Stimulated activated CD4-positive, alpha-beta T cell treated with anti-CD3 and anti-CD28 coated beads, Interleukin-4, amount 100 ng/mL, for 1 hour (primary cell): Measurements from ENCODE around the gene WDR87.

Experiments
- DNase-seq: peaks from one replicate; pipeline ENCODE4 v3.0.0-alpha.2; 2020

Gene WDR87

GRCh38 chr19:37905946-37906868, at the start of gene WDR87:
Gene WDR87 (minus strand): TSS chr19:37906594. CDS start chr19:37898239, 8,355 bp downstream.
- DNase-seq: peak; percentile 45

- DNase-seq: no peak
Measured at GRCh38 chr19:37955986-37956385, 49.6 kb upstream of the WDR87 start.

DNA sequence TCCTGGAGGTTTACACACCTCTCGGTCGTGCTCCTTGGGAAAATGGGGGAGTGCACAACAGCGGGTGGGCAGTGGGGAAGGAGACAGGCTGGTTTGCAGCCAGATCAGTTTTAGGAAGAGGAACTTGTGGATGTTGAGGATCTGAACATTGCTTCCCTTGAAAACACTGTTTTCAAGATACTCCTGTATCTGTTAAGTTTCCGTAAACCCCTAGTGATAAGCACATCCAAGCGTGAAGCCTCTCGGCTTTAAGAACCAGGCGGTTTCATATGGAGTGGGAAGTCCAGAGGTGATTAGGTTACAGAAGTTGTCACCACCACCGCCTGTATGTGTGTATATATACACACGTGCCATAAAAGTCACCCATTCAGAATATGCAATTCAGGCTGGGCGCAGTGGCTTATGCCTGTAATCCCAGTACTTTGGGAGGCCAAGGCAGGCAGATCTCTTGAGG, 48.1 kb upstream of the WDR87 start:
- no peak for DNase-seq

GRCh38 chr19:37953918-37954303, 47.5 kb upstream of the WDR87 start:
- no peak for DNase-seq

GRCh38 chr19:37953171-37953917, 47.0 kb upstream of the WDR87 start:
- no peak for DNase-seq

DNA sequence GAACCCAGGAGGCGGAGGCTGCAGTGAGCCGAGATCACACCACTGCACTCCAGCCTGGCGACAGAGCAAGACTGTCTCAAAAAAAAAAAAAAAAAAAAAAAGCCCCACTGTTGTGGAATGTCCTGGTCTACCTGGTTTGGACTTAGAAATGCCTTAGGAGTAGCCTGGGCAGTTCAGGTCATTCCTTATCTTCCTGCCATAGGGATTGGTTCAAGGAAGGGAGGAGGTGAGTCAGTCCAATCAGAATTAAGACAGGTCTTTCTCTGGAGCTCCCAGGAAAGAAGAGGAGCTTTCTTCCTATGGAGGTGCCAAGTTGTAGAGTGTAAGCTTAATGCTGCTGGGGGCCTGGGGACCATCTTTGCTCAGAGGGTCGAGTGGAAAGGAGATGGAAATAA, 45.4 kb upstream of the WDR87 start:
- DNase-seq: no peak

DNA sequence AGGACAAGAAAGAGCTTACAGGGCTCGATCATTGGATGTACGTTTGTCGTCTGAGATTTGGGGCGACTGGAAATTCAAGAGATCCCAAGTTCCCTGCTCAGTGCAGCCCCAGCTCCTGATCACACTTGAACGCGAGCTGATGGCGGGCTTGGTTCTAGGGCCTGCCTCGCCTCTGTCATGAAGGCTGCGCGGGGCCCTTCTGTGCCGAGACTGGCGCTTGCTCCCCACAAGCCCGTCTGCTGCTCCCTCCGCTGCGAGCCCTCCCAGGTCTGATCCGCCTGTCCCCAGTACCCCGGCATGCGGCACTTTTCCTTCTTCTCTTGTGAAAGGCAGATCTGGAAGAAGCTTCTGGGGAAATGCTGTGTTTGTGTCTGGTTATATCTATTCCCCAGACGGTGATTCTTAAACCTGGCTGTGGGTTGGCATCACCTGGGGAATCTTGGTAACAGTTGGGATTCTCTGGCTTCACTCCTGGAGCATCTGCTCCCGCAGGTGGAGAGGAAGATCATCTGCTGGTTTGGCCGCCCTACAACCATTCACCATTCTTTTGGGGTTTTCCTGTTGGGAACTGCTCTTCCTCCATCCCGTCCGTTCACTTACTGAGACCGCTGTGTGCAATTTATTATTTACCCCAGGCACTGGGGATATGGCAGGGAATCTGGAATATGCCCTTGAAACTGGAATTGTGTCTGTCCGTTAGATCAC, 44.2 kb upstream of the WDR87 start:
- no peak for DNase-seq

DNA sequence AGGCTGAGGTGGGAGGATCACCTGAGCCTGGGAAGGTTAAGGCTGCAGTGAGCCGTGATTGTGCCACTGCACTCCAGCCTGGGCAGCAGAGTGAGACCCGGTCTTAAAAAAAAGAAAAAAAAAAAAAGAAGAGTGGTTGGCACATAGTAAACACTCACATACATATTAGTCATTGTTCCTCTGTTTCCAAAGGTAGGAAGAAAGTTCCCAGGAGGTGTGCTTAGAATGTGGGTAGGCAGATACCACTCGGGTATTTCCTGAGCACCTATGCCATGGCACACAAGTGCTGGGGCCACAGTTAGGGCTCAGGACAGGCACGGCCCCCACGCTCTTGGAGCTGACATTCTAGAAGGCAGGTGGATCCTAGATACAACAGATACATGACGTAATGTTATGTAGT, 42.0 kb upstream of the WDR87 start:
- DNase-seq: no peak

- no peak for DNase-seq
Measured at GRCh38 chr19:37947778-37948177, 41.4 kb upstream of the WDR87 start.

GRCh38 chr19:37946132-37946531, 39.7 kb upstream of the WDR87 start:
- no peak for DNase-seq

DNA sequence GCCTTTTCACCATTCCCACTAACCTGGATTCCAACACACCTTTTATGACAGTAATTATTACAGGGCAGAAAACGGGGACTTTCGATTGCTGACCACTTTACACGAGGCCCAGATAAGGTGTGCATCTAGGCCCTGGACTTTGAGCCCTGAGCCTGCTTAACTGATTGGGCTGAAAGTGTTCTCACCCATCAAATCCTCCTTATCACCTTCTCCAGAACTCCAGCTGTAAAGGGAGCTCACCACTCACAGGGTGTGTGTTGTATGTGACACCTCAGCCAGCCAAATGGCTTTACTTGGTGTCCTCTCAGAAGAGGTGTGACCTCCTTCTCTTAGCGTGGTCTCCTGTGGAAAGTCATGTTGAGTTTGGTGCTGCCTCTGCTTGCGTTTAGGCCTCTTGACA, 37.1 kb upstream of the WDR87 start:
- no peak for DNase-seq

DNA sequence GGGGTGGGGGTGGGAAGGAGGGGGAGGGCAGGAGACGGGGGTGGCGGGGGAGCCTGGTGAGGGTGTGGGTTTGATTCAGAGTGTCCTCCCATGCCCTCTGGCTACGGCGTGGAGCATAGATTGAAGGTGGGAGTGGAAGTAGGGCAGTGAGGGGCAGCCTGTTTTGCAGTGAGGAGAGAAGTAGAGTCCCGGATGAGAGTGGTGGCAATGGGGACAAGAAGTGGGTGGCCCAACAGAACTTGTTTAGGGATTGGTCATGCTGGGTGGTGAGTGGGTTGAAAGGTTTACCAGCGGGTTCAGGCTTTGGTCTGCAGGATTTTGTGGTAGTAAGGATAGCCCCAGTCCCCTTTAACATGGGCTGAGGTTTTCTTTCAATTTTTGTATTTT, 36.1 kb upstream of the WDR87 start:
- DNase-seq: no peak

- no peak for DNase-seq
Measured at GRCh38 chr19:37941782-37942515, 35.6 kb upstream of the WDR87 start.

- DNase-seq: no peak
Measured at GRCh38 chr19:37938353-37938752, 32.0 kb upstream of the WDR87 start.

GRCh38 chr19:37936886-37937285, 30.5 kb upstream of the WDR87 start:
- DNase-seq: no peak

DNA sequence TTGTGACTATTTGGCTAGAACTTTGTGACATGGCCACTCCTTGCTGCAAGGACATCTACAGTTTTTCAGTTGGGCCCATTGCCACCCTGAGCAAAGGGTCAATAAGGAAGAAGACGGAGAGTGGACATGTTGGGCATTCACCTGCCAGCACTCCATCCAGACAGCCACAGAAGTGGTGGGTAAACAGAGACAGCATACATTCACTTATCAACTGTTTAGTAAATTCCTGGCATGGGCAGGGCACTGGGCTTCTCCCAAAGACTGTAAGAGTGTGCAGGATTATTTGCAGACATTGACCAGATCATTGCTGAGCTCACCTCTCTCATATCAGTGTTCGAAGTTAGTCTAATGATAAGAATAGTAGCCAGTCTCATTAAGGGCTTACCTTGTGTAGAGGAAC, 29.8 kb upstream of the WDR87 start:
- DNase-seq: no peak

DNA sequence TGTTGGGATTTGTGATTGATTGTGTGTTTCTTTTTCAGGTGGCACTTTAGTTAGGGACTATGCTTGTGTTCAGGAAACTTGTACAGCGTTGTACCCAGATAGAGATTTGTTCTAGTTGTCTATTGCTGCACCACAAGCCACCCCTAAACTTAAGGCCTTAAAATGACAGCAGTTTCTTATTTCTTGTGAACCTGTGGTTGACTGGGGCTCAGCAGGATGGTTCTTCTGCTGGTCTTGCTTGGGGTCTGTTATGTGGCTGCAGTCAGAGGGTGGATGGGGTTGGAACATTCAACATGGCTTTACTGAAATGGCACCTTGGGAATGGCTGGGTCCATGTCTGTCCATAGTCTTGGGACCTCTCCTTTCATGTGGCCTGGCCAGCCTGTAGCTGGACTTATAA, 28.9 kb upstream of the WDR87 start:
- DNase-seq: no peak

DNA sequence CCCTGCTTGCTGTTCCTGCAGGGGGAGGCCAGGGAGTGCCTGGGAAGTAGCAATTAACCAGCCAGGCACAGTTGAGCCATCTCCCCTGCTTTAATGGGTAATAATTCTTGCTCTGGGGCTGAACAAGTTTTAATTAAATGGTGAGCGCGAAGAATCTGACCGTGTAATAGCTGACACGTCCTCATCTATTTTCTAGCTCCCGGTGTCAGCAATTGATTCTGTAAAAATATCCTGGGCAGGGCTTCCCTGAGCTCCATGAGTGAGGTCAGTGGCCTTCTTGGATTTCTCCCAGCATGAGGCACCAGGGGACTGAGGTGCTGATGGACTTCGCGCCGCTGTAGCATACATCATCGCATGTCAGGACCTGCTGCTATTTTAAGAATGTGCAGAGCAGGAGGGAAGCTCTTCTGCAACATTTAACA, 27.6 kb upstream of the WDR87 start:
- no peak for DNase-seq

GRCh38 chr19:37932985-37933936, 26.9 kb upstream of the WDR87 start:
- no peak for DNase-seq

DNA sequence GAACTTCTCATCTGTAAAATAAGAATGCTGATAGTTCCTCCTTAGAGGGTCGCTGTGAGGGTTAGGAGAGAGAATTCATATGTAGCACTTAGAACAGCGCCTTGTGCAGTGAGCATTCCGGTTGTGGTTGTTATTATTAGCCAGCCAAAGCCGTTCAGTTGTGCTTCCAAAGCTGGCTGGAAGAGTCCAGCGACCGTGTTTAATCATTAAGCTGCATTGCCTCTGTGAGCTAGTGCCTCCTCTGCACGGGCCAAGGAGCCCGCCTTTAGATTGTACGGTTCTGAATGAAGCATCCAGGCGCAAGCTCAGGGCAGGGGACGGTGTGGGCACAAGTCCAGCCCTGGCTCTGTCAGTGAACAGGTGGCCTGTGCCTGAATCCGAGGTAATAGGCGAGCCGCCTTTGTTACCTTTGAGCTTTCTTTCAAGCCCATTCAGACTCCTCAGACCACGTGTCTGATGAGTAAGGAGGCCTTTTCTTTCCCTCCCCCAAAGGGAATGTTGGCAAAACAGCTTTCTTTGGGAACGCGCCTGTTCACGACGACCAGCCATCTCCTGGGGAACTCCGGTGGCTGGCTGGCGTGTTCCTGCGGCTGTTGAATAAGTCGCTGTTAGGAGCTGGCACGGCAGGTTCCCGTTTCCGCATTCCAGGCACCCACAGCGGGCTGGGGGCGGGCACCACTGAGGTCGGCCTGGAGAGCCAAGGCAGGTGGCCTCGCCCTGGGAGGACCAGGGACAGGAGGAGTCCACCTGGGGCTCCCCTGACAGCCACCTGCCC, 25.7 kb upstream of the WDR87 start:
- peak; percentile 5 for DNase-seq

DNA sequence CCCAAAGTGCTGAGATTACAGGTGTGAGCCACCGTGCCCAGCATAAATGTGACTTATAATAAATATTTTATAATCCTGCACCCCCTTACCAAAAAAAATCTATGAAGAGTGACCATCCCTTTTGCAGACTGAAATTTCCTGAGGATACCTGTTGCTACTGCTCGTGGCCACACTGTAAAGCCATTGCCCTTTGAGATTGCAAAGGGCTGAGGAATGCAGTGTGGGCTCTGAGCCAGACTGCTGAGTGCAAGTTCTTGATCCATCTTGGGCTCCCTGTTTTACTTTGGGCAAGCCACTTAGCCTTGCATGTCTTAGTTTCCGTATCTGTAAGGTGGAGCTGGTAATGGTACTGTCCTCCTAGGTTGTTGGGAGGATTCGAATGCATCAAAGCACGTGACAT, 24.0 kb upstream of the WDR87 start:
- DNase-seq: no peak
